Neural progenitor cell (in vitro differentiated cells): ENCODE measurements around the gene NDUFA11.

Source experiments
- EZH2 ChIP-seq: fragments of 200-600 bp; sonication (generic); IDR thresholded peaks from 2 replicates; pipeline ENCODE4 v1.6.1; 2017; ENCODE audit warnings: antibody characterized with exemption, mild to moderate bottlenecking, moderate library complexity
- TF ChIP-seq, protein P1 (sequence below): fragments of 200-600 bp; sonication (generic); IDR thresholded peaks from 2 replicates; pipeline ENCODE4 v1.5.1; 2017; ENCODE audit warnings: antibody characterized with exemption, mild to moderate bottlenecking

GRCh38 chr19:5895890-5896289, 7.7 kb downstream of the NDUFA11 start:
- no peak for TF ChIP-seq EZH2
- TF ChIP-seq, protein P1, sequence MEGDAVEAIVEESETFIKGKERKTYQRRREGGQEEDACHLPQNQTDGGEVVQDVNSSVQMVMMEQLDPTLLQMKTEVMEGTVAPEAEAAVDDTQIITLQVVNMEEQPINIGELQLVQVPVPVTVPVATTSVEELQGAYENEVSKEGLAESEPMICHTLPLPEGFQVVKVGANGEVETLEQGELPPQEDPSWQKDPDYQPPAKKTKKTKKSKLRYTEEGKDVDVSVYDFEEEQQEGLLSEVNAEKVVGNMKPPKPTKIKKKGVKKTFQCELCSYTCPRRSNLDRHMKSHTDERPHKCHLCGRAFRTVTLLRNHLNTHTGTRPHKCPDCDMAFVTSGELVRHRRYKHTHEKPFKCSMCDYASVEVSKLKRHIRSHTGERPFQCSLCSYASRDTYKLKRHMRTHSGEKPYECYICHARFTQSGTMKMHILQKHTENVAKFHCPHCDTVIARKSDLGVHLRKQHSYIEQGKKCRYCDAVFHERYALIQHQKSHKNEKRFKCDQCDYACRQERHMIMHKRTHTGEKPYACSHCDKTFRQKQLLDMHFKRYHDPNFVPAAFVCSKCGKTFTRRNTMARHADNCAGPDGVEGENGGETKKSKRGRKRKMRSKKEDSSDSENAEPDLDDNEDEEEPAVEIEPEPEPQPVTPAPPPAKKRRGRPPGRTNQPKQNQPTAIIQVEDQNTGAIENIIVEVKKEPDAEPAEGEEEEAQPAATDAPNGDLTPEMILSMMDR = no peak
